OCI-LY3 (cell line): ENCODE data around the gene N4BP3.

Source experiments
- H2AFZ ChIP-seq: fragments of 200-600, 300-600 bp; shearing (Covaris generic); 2 replicates; pipeline ENCODE4 v1.6.0; 2014; ENCODE audit warnings: antibody characterized with exemption, low read depth, low read length
- H3K27ac ChIP-seq: fragments of 200-600, 300-600 bp; sonication (generic); 2 replicates; pipeline ENCODE4 v1.5.1; 2014; ENCODE audit warnings: mild to moderate bottlenecking, low read length, moderate library complexity, mixed read lengths
- H3K27me3 ChIP-seq: fragments of 200-600, 300-600 bp; sonication (generic); 2 replicates; pipeline ENCODE4 v1.6.1; 2014; ENCODE audit warnings: low read depth, low read length, mixed read lengths
- H3K36me3 ChIP-seq: fragments of 200-600, 300-600 bp; sonication (generic); replicated peaks from 2 replicates; pipeline ENCODE3; 2014; ENCODE audit warnings: low read depth, low read length, mixed read lengths
- H3K4me1 ChIP-seq: fragments of 300-600, 200-600 bp; sonication (generic); 2 replicates; pipeline ENCODE4 v1.6.1; 2014; ENCODE audit warnings: low read length, mixed read lengths
- H3K4me2 ChIP-seq: fragments of 200-600, 300-600 bp; sonication (generic); 2 replicates; pipeline ENCODE4 v1.6.1; 2014; ENCODE audit warnings: low read length, mixed read lengths
- H3K4me3 ChIP-seq: fragments of 300-600, 200-600 bp; sonication (generic); 2 replicates; pipeline ENCODE4 v1.5.1; 2014; ENCODE audit warnings: antibody characterized with exemption, mild to moderate bottlenecking, low read length, moderate library complexity
- H3K79me2 ChIP-seq: fragments of 300-600, 200-600 bp; shearing (Covaris generic); 2 replicates; pipeline ENCODE4 v1.6.1; 2014; ENCODE audit warnings: mild to moderate bottlenecking, low read length, mixed read lengths
- H3K9ac ChIP-seq: fragments of 300-600, 200-600 bp; shearing (Covaris generic); 2 replicates; pipeline ENCODE4 v1.6.0; 2014; ENCODE audit warnings: mild to moderate bottlenecking, low read length, moderate library complexity
- H3K9me3 ChIP-seq: fragments of 200-600, 300-600 bp; shearing (Covaris generic); 2 replicates; pipeline ENCODE4 v1.6.1; 2014; ENCODE audit warnings: low read length, mixed read lengths; ENCODE audit not compliant: insufficient read depth
- H4K20me1 ChIP-seq: fragments of 200-600, 300-600 bp; sonication (generic); 2 replicates; pipeline ENCODE4 v1.6.1; 2016; ENCODE audit warnings: low read length, mixed read lengths; ENCODE audit not compliant: insufficient read depth
- CTCF ChIP-seq: fragments of 200-600, 300-600 bp; sonication (generic); IDR thresholded peaks from 2 replicates; pipeline ENCODE4 v1.5.1; 2014; ENCODE audit warnings: antibody characterized with exemption, low read length, low read depth
- EZH2phosphoT487 ChIP-seq: fragments of 200-600 bp; shearing (Covaris generic); IDR thresholded peaks from 2 replicates; pipeline ENCODE4 v1.6.1; 2018; ENCODE audit warnings: antibody characterized with exemption, mixed run types, low read depth

Gene N4BP3

GRCh38 chr5:178103612-178104011 is 9.7 kb upstream of the N4BP3 start:
- no peaks in the 10 kb centered on the region for H3K9me3 ChIP-seq
- TF ChIP-seq EZH2phosphoT487 (no peak), CTCF (no peak)

GRCh38 chr5:178104492-178104891 is 8.8 kb upstream of the N4BP3 start:
- no peaks in the 10 kb centered on the region for H3K79me2 ChIP-seq
- no peak overlapping the region for H2AFZ ChIP-seq
- H4K20me1 ChIP-seq, result no peaks in the 10 kb centered on the region
- no peaks in the 10 kb centered on the region for H3K9me3 ChIP-seq
- no peak overlapping the region for H3K4me2 ChIP-seq
- no peak overlapping the region for H3K9ac ChIP-seq
- no peak for TF ChIP-seq CTCF
- TF ChIP-seq EZH2phosphoT487, result no peak
- H3K4me1 ChIP-seq, result peaks cover 25% of the 10 kb centered on the region
- H3K27ac ChIP-seq, result no peak overlapping the region
- no peak overlapping the region for H3K4me3 ChIP-seq
- no peaks in the 10 kb centered on the region for H3K27me3 ChIP-seq
- no peaks in the 10 kb centered on the region for H3K36me3 ChIP-seq

More at GRCh38 chr5:178103612-178104011, 9.7 kb upstream of the N4BP3 start:
- Histone ChIP-seq H4K20me1 (no peaks in the 10 kb centered on the region), H3K4me2 (no peak overlapping the region), H3K79me2 (no peaks in the 10 kb centered on the region), H3K27ac (no peak overlapping the region), H3K9ac (no peak overlapping the region), H3K27me3 (no peaks in the 10 kb centered on the region), H3K4me1 (peaks cover 18% of the 10 kb centered on the region), H2AFZ (no peak overlapping the region), H3K4me3 (no peak overlapping the region), H3K36me3 (no peaks in the 10 kb centered on the region)

GRCh38 chr5:178106086-178106485 is 7.2 kb upstream of the N4BP3 start:
- Histone ChIP-seq H3K4me2 (peak overlapping the region; percentile 80), H2AFZ (peak overlapping the region; percentile 97; the same call in 1 of the 2 replicates), H3K9ac (no peak overlapping the region), H3K9me3 (no peaks in the 10 kb centered on the region), H3K27me3 (no peaks in the 10 kb centered on the region; the same call in 1 of the 2 replicates), H3K4me1 (peaks cover 25% of the 10 kb centered on the region), H3K79me2 (no peaks in the 10 kb centered on the region), H3K36me3 (no peaks in the 10 kb centered on the region), H4K20me1 (no peaks in the 10 kb centered on the region), H3K27ac (no peak overlapping the region), H3K4me3 (no peak overlapping the region)
- TF ChIP-seq CTCF, result no peak
- TF ChIP-seq EZH2phosphoT487, result no peak

GRCh38 chr5:178106556-178107239 is 6.6 kb upstream of the N4BP3 start:
- H3K4me1 ChIP-seq, result peaks cover 25% of the 10 kb centered on the region
- H3K9me3 ChIP-seq, result no peaks in the 10 kb centered on the region
- TF ChIP-seq CTCF (no peak), EZH2phosphoT487 (no peak)
- no peaks in the 10 kb centered on the region for H3K79me2 ChIP-seq
- peak overlapping the region; percentile 20; the same call in 1 of the 2 replicates for H3K9ac ChIP-seq
- H3K4me3 ChIP-seq, result peak overlapping the region; percentile 66
- H2AFZ ChIP-seq, result peak overlapping the region; percentile 97
- H3K27ac ChIP-seq, result no peak overlapping the region
- peak overlapping the region; percentile 80 for H3K4me2 ChIP-seq
- no peaks in the 10 kb centered on the region for H3K36me3 ChIP-seq
- no peaks in the 10 kb centered on the region; the same call in 1 of the 2 replicates for H3K27me3 ChIP-seq
- H4K20me1 ChIP-seq, result no peaks in the 10 kb centered on the region
